CD8-positive, alpha-beta memory T cell (primary cell): ENCODE data around the gene CACNA2D2. TPM values are rescaled to one million over a fixed set of nuclear protein-coding genes. Genes with fewer than 3 reads are reported as not detected.

Experiments
- CTCF ChIA-PET: fragments of 350-600 bp; sonication (Branson Sonifier 250); formaldehyde crosslinking; loops from one replicate; lab custom pipeline; 2021; ENCODE audit warnings: antibody characterized with exemption; lab: Charles Lee
- POLR2A ChIA-PET: fragments of 350-600 bp; sonication (Branson Sonifier 250); formaldehyde crosslinking; loops from one replicate; lab custom pipeline; 2021; ENCODE audit warnings: antibody characterized with exemption; lab: Charles Lee
- DNase-seq, 5 donors: peaks; one replicate each; pipeline versions ENCODE4 v3.0.0 to v3.0.0-alpha.2; 2020 to 2022; ENCODE audit warnings: mixed read lengths in 1 of 5
- H3K27ac ChIP-seq: one replicate; pipeline ENCODE4 v1.7.0; 2013; ENCODE audit warnings: low read depth, mild to moderate bottlenecking, low read length, moderate library complexity
- H3K27me3 ChIP-seq: 2 replicates; pipeline ENCODE4 v1.7.0; 2013; ENCODE audit warnings: low read length, mild to moderate bottlenecking; ENCODE audit not compliant: insufficient read depth, poor library complexity, severe bottlenecking
- H3K36me3 ChIP-seq: 2 replicates; pipeline ENCODE4 v1.7.0; 2013; ENCODE audit warnings: mild to moderate bottlenecking, low read length, moderate library complexity; ENCODE audit not compliant: insufficient read depth
- H3K4me1 ChIP-seq: 2 replicates; pipeline ENCODE4 v1.7.0; 2013; ENCODE audit warnings: mild to moderate bottlenecking, low read length, moderate library complexity; ENCODE audit not compliant: insufficient read depth
- H3K4me3 ChIP-seq: 2 replicates; pipeline ENCODE4 v1.7.0; 2013; ENCODE audit warnings: mild to moderate bottlenecking, low read length
- H3K9me3 ChIP-seq: 2 replicates; pipeline ENCODE4 v1.7.0; 2013; ENCODE audit warnings: mild to moderate bottlenecking, low read length
- H3K27ac Mint-ChIP-seq, 8 donors: one replicate each; pipeline ENCODE4 v1.8.0; 2020 to 2021; ENCODE audit warnings: mixed read lengths in 8 of 8, mild to moderate bottlenecking in 6 of 8, inconsistent platforms in 3 of 8, moderate library complexity in 3 of 8
- H3K27me3 Mint-ChIP-seq, 2 donors: one replicate each; pipeline ENCODE4 v1.8.0; 2020 to 2021; ENCODE audit warnings: mixed read lengths in 2 of 2, mild to moderate bottlenecking in 1 of 2, moderate library complexity in 1 of 2
- H3K36me3 Mint-ChIP-seq, 3 donors: one replicate each; pipeline ENCODE4 v1.8.0; 2020 to 2021; ENCODE audit warnings: mixed read lengths in 3 of 3, inconsistent platforms in 1 of 3, mild to moderate bottlenecking in 1 of 3
- H3K4me1 Mint-ChIP-seq, 3 donors: one replicate each; pipeline ENCODE4 v1.8.0; 2020 to 2021; ENCODE audit warnings: mixed read lengths in 3 of 3, inconsistent platforms in 1 of 3, mild to moderate bottlenecking in 1 of 3
- H3K4me3 Mint-ChIP-seq, 7 donors: one replicate each; pipeline ENCODE4 v1.8.0; 2020 to 2021; ENCODE audit warnings: mixed read lengths in 7 of 7, mild to moderate bottlenecking in 6 of 7, moderate library complexity in 4 of 7, inconsistent platforms in 2 of 7
- H3K9me3 Mint-ChIP-seq, 5 donors: one replicate each; pipeline ENCODE4 v1.8.0; 2020 to 2022; ENCODE audit warnings: mixed read lengths in 5 of 5, mild to moderate bottlenecking in 3 of 5, moderate library complexity in 2 of 5, inconsistent platforms in 1 of 5
- polyA plus RNA-seq: library from polyadenylated mRNA; unstranded; fragments of 300-500 nt; fragmentation: Illumina TruSeq; gene quantifications from one replicate; pipeline ENCODE4 v1.2.3, GENCODE V29; 2021
- total RNA-seq, 2 experiments: library from RNA; stranded (reverse); gene quantifications; one replicate each; pipeline ENCODE4 v1.2.3, GENCODE V29; 2021

Gene CACNA2D2
- total and polyA plus RNA-seq, 3 experiments from 2014 or later: 0.73 to 2.6 (median 1.1) TPM

DNA sequence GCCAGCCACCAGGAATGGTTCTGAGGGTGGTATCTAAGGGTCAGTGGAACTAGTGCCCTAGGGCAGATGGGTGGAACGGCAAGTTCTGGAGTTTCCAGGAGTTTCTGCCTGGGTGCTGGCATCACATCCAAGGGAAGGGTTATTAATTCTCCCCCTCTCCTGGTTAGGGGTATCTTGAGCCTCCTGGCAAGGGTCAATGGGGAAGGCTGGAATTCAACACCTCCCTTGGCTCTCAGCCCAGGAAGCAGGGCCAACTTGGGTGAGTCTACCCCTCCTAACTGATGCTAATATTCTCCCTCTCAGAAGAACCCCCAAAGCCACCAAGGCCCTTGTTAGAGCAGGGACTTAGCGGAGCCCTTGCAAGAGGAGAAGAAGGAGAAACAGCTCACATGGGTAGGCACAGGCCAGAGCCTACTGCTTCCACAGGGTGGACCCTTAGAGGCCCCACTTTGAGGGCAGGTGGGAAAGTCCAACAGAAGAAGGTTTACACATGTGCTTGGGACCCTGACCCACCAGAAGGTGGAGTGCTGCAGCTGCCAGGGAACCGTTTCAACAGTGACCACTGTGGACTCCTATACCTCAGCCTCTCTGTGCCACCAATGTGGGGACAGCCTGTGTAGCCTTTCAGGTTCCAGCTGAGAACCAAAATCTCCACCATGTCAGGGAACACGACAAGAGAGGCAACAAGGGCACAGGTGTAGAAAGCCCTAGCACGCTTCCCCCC lies 147.4 kb downstream of the CACNA2D2 start:
- DNase-seq: no peak
- ChIA-PET CTCF (interaction anchor here (1.4 to 1.9 kb wide), 3 partner anchors 8 to 14 kb away, joined by 3 to 9 read pairs (median 5); no protein-coding TSS in a partner anchor), POLR2A (interaction anchor here (1.2 kb wide), 1 partner anchor 19 kb away, joined by 4 read pairs; no protein-coding TSS in a partner anchor)
- peaks cover 47% of the 10 kb centered on the region for H3K4me1 ChIP-seq
- H3K27ac ChIP-seq: no peak overlapping the region
- H3K9me3 ChIP-seq: no peaks in the 10 kb centered on the region
- H3K27ac Mint-ChIP-seq: peak overlapping the region in 6 of 8 donors; percentile 32 to 85 (median 64)
- H3K27me3 Mint-ChIP-seq: peaks cover 0 to 2% of the 10 kb centered on the region in 2 donors
- peak overlapping the region in 6 of 7 donors; percentile 78 to 98 (median 90) for H3K4me3 Mint-ChIP-seq
- peaks cover 46 to 71% (median 48%) of the 10 kb centered on the region in 3 donors for H3K4me1 Mint-ChIP-seq
- no peaks in the 10 kb centered on the region for H3K9me3 Mint-ChIP-seq
- H3K36me3 Mint-ChIP-seq: peaks cover 0 to 58% (median 0%) of the 10 kb centered on the region in 3 donors
- H3K36me3 ChIP-seq: no peaks in the 10 kb centered on the region
- H3K4me3 ChIP-seq: no peak overlapping the region
- no peaks in the 10 kb centered on the region for H3K27me3 ChIP-seq

DNA sequence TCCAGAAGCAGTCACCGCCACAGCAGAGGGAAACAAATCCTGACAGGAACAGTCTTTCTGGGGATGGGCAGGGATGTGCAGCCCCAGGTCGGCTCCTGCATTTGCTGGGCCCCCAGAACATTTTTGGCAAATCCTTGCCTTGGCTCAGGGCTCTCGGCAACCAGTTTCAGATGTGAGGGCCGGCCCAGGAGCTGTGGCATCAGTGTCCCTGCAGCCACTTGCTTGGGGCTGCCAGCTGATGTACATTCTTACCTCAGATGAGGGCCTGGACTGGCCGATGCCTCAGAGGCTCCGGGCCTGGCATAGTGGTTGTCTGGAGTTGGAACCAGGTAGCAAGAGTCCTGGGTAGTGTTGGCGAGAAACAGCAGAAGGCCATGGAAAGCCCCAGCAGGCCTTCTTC lies 148.6 kb downstream of the CACNA2D2 start:
- Histone ChIP-seq H3K4me1 (peaks cover 51% of the 10 kb centered on the region), H3K4me3 (no peak overlapping the region), H3K27me3 (no peaks in the 10 kb centered on the region), H3K9me3 (no peaks in the 10 kb centered on the region), H3K36me3 (no peaks in the 10 kb centered on the region), H3K27ac (no peak overlapping the region)
- Mint-ChIP-seq H3K4me3 (no peak overlapping the region), H3K27ac (no peak overlapping the region), H3K9me3 (no peaks in the 10 kb centered on the region), H3K36me3 (peaks cover 0 to 69% (median 0%) of the 10 kb centered on the region in 3 donors), H3K4me1 (peaks cover 52 to 80% (median 55%) of the 10 kb centered on the region in 3 donors), H3K27me3 (no peaks in the 10 kb centered on the region)
- POLR2A ChIA-PET: interaction anchor here (1.6 kb wide), 1 partner anchor 11 kb away, joined by 4 read pairs; no protein-coding TSS in a partner anchor
- no peak for DNase-seq
- CTCF ChIA-PET: no interaction called here

DNA sequence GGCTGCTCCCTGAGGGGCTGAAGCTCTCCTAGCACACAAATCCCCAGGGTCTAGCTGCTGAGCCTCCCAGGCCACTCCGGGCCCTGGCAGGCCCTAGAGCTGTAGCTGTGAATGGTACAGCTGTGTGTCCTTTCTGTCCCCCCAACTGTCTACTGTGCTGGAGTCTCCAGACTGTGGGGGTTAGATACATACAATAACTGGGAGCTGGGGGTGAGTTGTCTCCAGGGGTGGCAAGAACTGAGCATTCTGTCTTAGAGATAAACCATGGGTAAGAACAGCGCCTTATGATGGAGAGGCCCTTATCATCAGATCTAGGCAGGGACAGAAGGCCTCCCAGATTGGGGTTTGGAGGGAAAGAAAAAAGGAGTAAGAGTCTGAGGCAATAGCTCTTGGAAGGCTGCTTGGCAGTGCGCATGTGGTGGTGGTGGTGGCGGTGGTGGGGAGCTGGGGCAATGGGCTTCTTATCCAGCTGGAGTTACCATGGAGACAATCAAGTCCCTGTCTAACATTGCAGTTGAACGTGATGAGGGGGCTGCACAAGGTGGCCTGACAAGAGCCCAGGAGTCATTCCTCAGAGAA lies 149.2 kb downstream of the CACNA2D2 start:
- H3K27me3 ChIP-seq: no peaks in the 10 kb centered on the region
- peaks cover 53% of the 10 kb centered on the region for H3K4me1 ChIP-seq
- Mint-ChIP-seq H3K9me3 (no peaks in the 10 kb centered on the region), H3K27ac (peak overlapping the region in 5 of 8 donors; percentile 11 to 80 (median 29)), H3K36me3 (peaks cover 0 to 71% (median under 1%) of the 10 kb centered on the region in 3 donors), H3K27me3 (no peaks in the 10 kb centered on the region), H3K4me3 (peak overlapping the region in 2 of 7 donors; percentile 38 to 56), H3K4me1 (peaks cover 52 to 80% (median 53%) of the 10 kb centered on the region in 3 donors)
- H3K36me3 ChIP-seq: peaks cover under 1% of the 10 kb centered on the region
- POLR2A ChIA-PET: interaction anchor here (0.6 to 1.6 kb wide), 2 partner anchors 11 to 34 kb away, joined by 3 to 4 read pairs; no protein-coding TSS in a partner anchor
- no peak for DNase-seq
- H3K27ac ChIP-seq: no peak overlapping the region
- no peak overlapping the region for H3K4me3 ChIP-seq
- H3K9me3 ChIP-seq: no peaks in the 10 kb centered on the region
- CTCF ChIA-PET: interaction anchor here (0.6 to 9.6 kb wide), 5 partner anchors 10 to 162 kb away, joined by 3 to 103 read pairs (median 3); partner anchors contain the start of gene RASSF1

DNA sequence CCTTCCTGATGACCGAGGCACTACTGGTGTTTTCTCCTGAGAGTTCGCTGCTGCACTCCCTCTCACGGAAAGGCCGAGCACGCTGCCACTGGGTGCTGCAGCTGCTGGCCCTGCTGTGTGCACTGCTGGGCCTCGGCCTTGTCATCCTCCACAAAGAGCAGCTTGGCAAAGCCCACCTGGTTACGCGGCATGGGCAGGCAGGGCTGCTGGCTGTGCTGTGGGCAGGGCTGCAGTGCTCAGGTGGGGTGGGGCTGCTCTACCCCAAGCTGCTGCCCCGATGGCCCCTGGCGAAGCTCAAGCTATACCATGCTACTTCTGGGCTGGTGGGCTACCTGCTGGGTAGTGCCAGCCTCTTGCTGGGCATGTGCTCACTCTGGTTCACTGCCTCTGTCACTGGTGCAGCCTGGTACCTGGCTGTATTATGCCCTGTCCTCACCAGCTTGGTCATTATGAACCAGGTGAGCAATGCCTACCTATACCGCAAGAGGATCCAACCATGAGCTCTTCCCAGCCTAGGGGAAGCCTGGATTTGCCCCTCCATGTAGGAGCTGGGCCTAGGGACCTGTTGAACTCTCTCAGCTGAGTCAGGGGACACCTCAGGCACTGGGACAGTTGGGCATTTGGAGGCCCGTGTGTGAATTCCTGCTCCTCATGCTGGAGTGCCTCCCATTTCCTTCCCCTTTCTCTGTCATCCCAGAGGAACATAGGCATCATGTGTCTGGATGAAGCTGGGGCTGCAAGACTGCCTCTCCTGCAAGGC lies 150.0 kb downstream of the CACNA2D2 start:
- no peaks in the 10 kb centered on the region for H3K9me3 ChIP-seq
- CTCF ChIA-PET: interaction anchor here (0.7 to 9.6 kb wide), 5 partner anchors 10 to 159 kb away, joined by 3 to 103 read pairs (median 3); partner anchors contain the start of genes HYAL3, NAA80 and RASSF1
- Mint-ChIP-seq H3K4me1 (peaks cover 53 to 84% (median 54%) of the 10 kb centered on the region in 3 donors), H3K27ac (peak overlapping the region in 3 of 8 donors; percentile 41 to 97 (median 77)), H3K36me3 (peaks cover 0 to 74% (median 3%) of the 10 kb centered on the region in 3 donors), H3K4me3 (peak overlapping the region in 2 of 7 donors; percentile 40 to 75), H3K9me3 (no peaks in the 10 kb centered on the region), H3K27me3 (no peaks in the 10 kb centered on the region)
- peaks cover 57% of the 10 kb centered on the region for H3K4me1 ChIP-seq
- H3K27ac ChIP-seq: no peak overlapping the region
- POLR2A ChIA-PET: interaction anchor here (0.9 to 1.6 kb wide), 2 partner anchors 12 to 17 kb away, joined by 4 read pairs; no protein-coding TSS in a partner anchor
- no peaks in the 10 kb centered on the region for H3K27me3 ChIP-seq
- H3K36me3 ChIP-seq: peaks cover 9% of the 10 kb centered on the region
- no peak for DNase-seq
- no peak overlapping the region for H3K4me3 ChIP-seq

GRCh38 chr3:50352781-50353180 lies 150.7 kb downstream of the CACNA2D2 start:
- Mint-ChIP-seq H3K9me3 (no peaks in the 10 kb centered on the region), H3K36me3 (peaks cover 0 to 75% (median 3%) of the 10 kb centered on the region in 3 donors), H3K27ac (peak overlapping the region in 2 of 8 donors; percentile 24 to 97), H3K4me3 (peak overlapping the region in 2 of 7 donors; percentile 27 to 75), H3K27me3 (no peaks in the 10 kb centered on the region), H3K4me1 (peaks cover 50 to 84% (median 51%) of the 10 kb centered on the region in 3 donors)
- H3K36me3 ChIP-seq: peaks cover 16% of the 10 kb centered on the region
- ChIA-PET CTCF (interaction anchor here (1.0 to 9.6 kb wide), 4 partner anchors 15 to 190 kb away, joined by 3 to 103 read pairs (median 4); partner anchors contain the start of genes HYAL3, NAA80 and RASSF1), POLR2A (interaction anchor here (0.7 to 0.9 kb wide), 2 partner anchors 13 to 16 kb away, joined by 4 to 9 read pairs; no protein-coding TSS in a partner anchor)
- peaks cover 55% of the 10 kb centered on the region for H3K4me1 ChIP-seq
- no peak for DNase-seq
- H3K27me3 ChIP-seq: no peaks in the 10 kb centered on the region
- H3K9me3 ChIP-seq: no peaks in the 10 kb centered on the region
- no peak overlapping the region for H3K27ac ChIP-seq
- H3K4me3 ChIP-seq: no peak overlapping the region

- peak overlapping the region; percentile 100 for H3K4me3 ChIP-seq
- H3K36me3 Mint-ChIP-seq: peaks cover 0 to 68% (median 3%) of the 10 kb centered on the region in 3 donors
- H3K4me1 ChIP-seq: peaks cover 54% of the 10 kb centered on the region
- H3K27ac ChIP-seq: peak overlapping the region; percentile 95
- H3K36me3 ChIP-seq: peaks cover 21% of the 10 kb centered on the region
- peak overlapping the region; percentile 96 to 99 (median 98) for H3K4me3 Mint-ChIP-seq
- no peaks in the 10 kb centered on the region for H3K9me3 Mint-ChIP-seq
- peak overlapping the region; percentile 97 to 99 (median 98) for H3K27ac Mint-ChIP-seq
- no peaks in the 10 kb centered on the region for H3K27me3 ChIP-seq
- H3K27me3 Mint-ChIP-seq: no peaks in the 10 kb centered on the region
- POLR2A ChIA-PET: interaction anchor here (0.6 to 3.3 kb wide), 10 partner anchors 8 to 1928 kb away, joined by 3 to 51 read pairs (median 8); partner anchors contain the start of genes C3orf18, HYAL3, IFRD2 and NAA80
- peaks cover 46 to 82% (median 48%) of the 10 kb centered on the region in 3 donors for H3K4me1 Mint-ChIP-seq
- CTCF ChIA-PET: interaction anchor here (0.9 to 9.6 kb wide), 6 partner anchors 9 to 191 kb away, joined by 3 to 103 read pairs (median 12); partner anchors contain the start of genes HYAL3, NAA80 and RASSF1
- no peaks in the 10 kb centered on the region for H3K9me3 ChIP-seq
- no peak for DNase-seq
These were observed 152.1 kb downstream of the CACNA2D2 start for GRCh38 chr3:50351323-50351697.
